Bronchial smooth muscle cell (primary cell): ENCODE data around the gene TMEM141. TPM values are rescaled to one million over a fixed set of nuclear protein-coding genes. Genes with fewer than 3 reads are reported as not detected.

Experiments used
- total RNA-seq: library from RNA; depleted of rRNA; stranded (reverse); fragments of >200 nt; gene quantifications from 2 replicates; pipeline ENCODE4 v1.2.1, GENCODE V29; 2014

TMEM141 gene
- 44.7 and 44.8 TPM in 2 replicates for total RNA-seq

GRCh38 chr9:136790640-136791515, at the start of gene TMEM141:
TMEM141 (plus strand) TSS chr9:136791344; CDS start chr9:136791371, 27 bp downstream.

DNA sequence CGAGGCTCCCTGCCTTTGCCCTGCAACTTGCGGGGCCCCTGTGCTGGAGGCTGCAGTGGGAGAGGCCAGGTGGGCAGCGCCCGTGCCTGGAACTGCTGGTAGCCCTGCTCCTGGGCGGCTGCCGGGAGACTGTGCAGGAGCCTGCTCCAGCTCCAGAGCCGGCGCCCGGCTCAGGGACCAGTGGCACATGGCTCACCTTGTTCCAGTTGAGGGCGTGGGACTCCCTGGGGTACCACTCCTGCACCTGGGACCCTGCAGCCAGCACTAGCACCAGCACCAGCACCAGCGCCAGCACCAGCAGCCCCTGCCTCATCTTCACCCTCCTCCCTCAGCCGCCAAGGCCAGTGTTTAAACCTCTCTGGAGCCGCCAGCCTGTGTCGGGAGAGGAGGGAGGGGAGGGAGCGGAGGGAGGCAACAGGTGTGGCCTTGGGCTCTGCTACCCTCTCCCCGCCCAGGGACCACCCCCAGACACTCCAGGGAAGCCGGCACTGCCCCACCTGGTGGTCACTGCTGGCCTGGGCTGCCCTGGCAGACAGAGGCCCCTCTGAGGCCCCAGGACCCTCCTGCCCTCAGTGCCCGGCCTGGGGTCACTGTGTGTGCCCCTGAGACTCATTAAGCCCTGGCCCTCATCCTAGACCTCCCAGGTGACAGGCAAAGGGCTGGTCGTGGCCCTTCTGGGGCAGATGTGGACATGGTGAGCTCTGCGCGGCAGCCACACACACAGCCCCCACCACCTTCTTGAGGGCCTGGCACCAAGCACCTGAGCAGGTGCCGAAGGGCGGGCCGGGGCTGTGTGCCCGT, 48.4 kb upstream of the TMEM141 start, which contains the start of gene LCN10:
Gene LCN10 (minus strand): TSS at position 350 of the 801 bp plus-strand sequence. CDS start 37 bp downstream, at position 313.

GRCh38 chr9:136748201-136748600, 42.9 kb upstream of the TMEM141 start, which contains the start of gene LCN6:
LCN6 (minus strand) TSS chr9:136748525; CDS start chr9:136748483, 42 bp downstream.

DNA sequence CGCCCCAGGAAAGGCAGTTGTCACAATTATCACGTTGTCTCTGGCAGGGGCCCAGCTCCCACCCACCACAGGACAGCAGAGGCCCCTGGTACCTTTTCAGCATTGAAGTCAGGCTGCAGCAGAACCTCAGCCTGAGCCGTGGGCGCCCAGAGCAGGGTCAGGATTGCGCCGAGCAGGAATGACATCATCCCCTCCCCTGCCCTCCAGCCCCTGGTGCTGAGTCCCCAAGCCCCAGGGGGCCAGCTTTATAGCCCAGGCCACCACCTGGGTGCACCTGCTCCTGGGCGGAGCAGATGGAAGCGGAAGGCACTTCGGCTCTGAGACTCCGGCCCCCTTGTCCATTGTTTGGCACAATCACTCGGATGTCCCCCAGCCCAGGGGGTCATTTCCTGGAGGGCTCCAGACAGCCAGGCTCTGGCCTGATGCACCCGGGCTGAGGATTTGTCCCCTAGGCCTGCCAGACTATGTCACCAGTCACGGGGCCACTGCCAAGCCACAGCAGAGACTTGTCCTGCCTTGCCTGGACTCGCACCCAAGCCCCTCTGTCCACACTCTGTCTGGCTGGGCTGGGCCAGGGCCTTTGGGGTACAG, 26.7 kb upstream of the TMEM141 start, which contains the start of gene LCN15:
Gene LCN15 (minus strand): TSS at position 218 of the 591 bp plus-strand sequence. CDS start 30 bp downstream, at position 188.

DNA sequence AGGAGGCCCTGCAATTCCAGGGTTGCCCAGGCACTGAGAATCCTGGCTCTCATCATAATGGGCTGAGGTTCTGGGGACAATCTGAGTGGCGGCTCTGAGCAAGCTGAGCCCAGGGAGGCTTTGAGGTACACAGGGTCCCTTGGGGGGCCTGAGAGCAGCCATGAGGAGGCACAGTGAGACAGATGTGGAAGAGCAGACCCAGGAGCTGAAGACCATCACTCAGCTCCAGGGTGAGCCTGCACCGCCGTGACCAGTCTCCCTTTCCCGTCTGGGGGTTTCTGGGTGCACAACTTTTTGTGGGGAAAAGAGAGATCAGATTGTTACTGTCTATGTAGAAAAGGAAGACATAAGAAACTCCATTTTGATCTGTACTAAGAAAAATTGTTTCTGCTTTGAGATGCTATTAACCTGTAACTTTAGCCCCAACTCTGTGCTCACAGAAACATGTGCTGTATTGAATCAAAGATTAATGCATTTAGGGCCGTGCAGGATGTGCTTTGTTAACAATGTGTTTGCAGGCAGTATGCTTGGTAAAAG, 5.2 kb downstream of the TMEM141 start, which contains the start of gene CCDC183:
Gene CCDC183 (plus strand): TSS at position 101 of the 537 bp plus-strand sequence. CDS start 60 bp downstream, at position 161.

DNA sequence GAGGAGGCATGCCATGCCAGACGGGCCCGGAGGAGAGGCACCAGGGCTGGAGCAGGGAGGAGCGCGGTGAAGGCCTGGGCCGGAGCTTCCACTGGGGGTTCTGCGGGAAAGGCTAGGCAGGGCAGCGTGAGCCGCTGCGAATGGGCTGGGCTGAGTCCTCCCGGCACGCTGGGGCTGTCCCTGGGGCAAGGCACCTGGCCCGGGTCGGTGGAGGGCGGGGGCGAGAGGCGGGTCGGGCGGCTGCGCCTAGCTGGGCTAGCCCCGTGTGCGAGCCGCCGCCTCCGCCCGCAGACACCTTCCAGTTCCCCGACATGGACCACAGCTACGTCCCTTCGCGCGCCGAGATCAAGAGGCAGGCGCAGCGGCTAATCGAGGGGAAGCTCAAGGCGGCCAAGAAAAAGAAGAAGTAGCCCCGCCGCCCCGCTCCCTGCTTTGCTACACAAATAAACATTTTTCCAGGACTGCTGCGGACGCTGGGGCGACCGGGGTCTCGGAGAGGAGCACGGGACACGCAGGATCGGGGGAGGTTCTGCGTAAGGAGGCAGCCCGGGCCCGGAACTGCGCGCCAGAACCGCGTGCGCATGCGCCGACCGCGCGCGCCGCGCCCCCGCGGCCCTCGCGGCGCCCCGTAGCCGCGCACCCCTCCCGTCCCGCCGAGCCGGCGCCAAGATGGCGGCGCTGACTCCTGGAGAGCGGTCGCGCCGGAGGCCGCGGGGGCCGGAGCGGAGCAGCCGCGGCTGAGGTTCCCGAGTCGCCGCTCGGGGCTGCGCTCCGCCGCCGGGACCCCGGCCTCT, 16.3 kb downstream of the TMEM141 start, which contains the start of gene RABL6:
Gene RABL6 (plus strand): TSS at position 668 of the 794 bp plus-strand sequence. CDS start 249 bp downstream, outside the sequence.

DNA sequence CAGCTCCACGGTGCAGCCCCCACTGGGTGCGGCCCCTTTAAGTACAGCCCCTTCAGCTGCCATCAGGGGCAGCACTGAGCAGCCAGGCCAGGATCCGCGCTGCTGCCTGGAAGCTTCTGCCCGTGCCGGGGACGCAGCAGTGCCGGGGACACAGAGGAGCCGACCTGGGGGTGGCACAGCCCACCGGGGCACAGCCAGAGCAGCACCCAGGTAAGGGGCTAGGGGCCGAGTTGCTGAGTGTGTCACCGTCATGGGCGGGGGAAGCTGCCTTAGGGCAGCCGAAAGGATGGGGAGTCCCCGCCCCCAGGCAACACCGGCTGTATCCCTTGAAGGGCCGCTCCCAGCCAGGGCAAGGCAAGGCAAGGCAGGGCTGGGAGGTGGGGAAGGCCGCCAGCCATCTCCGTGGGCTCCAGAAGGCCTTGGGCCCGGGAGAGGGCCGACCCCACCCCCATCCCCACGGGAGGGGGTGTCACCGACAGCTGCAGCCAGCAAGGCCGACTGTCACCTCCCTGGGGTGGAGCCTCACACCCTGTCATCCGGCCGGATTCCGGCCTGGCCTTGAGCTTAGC, 51.3 kb downstream of the TMEM141 start, which contains the start of gene AJM1:
Gene AJM1 (plus strand): TSS at position 99 of the 569 bp plus-strand sequence. CDS start 1,937 bp downstream, outside the sequence.

Other genes with a start within 250 kb of the TMEM141 start
- gene NOTCH1, start 245.3 kb upstream of the TMEM141 start, total RNA-seq: 11.8 and 17.3 TPM in 2 replicates
- 6.1 and 8.7 TPM in 2 replicates for gene EGFL7, start 128.4 kb upstream of the TMEM141 start, total RNA-seq
- 27.7 and 31.8 TPM in 2 replicates for gene AGPAT2, start 103.9 kb upstream of the TMEM141 start, total RNA-seq
- gene DIPK1B, start 78.8 kb upstream of the TMEM141 start, total RNA-seq: 0.69 and 1.1 TPM in 2 replicates
- 0.16 TPM in 1 of 2 replicates, not detected in the other for gene LCN10, start 48.4 kb upstream of the TMEM141 start, total RNA-seq
- not detected in 2 replicates for gene LCN6, start 42.8 kb upstream of the TMEM141 start, total RNA-seq
- gene LCN8, start 33.1 kb upstream of the TMEM141 start, total RNA-seq: not detected in 2 replicates
- gene LCN15, start 26.8 kb upstream of the TMEM141 start, total RNA-seq: not detected in 2 replicates
- 0.32 and 0.43 TPM in 2 replicates for gene CCDC183, start 5.0 kb downstream of the TMEM141 start, total RNA-seq
- 54.9 and 57.4 TPM in 2 replicates for gene RABL6, start 16.6 kb downstream of the TMEM141 start, total RNA-seq
- gene AJM1, start 51.1 kb downstream of the TMEM141 start, total RNA-seq: 0.95 and 1.5 TPM in 2 replicates
- 177 and 292 TPM in 2 replicates for gene PHPT1, start 58.1 kb downstream of the TMEM141 start, total RNA-seq
- gene MAMDC4, start 61.0 kb downstream of the TMEM141 start, total RNA-seq: 0.32 and 1.1 TPM in 2 replicates
- 386 and 552 TPM in 2 replicates for gene EDF1, start 75.0 kb downstream of the TMEM141 start, total RNA-seq
- 6.0 and 9.2 TPM in 2 replicates for gene TRAF2, start 95.2 kb downstream of the TMEM141 start, total RNA-seq
- gene FBXW5, start 153.4 kb downstream of the TMEM141 start, total RNA-seq: 107 and 184 TPM in 2 replicates
- gene C8G, start 153.9 kb downstream of the TMEM141 start, total RNA-seq: 0.32 and 0.69 TPM in 2 replicates
- not detected in 2 replicates for gene LCN12, start 160.9 kb downstream of the TMEM141 start, total RNA-seq
- gene PTGDS, start 186.2 kb downstream of the TMEM141 start, total RNA-seq: 0.79 and 6.0 TPM in 2 replicates
- 0.16 and 0.34 TPM in 2 replicates for gene LCNL1, start 191.6 kb downstream of the TMEM141 start, total RNA-seq
- gene PAXX, start 201.1 kb downstream of the TMEM141 start, total RNA-seq: 5.8 and 8.5 TPM in 2 replicates
- gene CLIC3, start 205.2 kb downstream of the TMEM141 start, total RNA-seq: 6.8 and 8.2 TPM in 2 replicates
- gene ABCA2, start 236.9 kb downstream of the TMEM141 start, total RNA-seq: 14.2 and 23.9 TPM in 2 replicates
- not detected in 2 replicates for gene FUT7, start 240.7 kb downstream of the TMEM141 start, total RNA-seq